CD1c-positive myeloid dendritic cell (primary cell): Measurements from ENCODE around the gene KCNK3.

Source experiments
- DNase-seq: peaks from one replicate; pipeline ENCODE4 v3.0.0-alpha.2; 2016; ENCODE audit errors: extremely low spot score

KCNK3 gene

DNA sequence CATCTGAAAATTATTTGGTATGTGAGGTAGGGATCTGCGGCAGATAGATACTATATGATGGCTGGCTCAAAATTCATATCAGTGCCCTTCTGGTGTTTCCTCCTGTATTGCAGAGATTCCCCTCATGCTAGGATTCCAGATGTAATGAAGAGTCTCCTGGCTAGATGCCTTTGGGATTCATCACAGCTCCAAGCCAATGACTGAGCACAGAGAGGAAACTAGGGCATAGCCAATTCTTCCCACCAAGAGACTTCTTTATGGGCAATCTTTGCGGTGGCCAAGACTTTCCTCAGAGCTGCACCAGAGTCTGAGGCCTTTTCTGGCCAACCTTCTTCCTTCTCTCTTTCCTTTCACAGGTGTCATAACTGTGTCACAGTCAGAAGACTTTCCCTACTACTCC is 25.9 kb upstream of the KCNK3 start:
- DNase-seq, result no peak

DNA sequence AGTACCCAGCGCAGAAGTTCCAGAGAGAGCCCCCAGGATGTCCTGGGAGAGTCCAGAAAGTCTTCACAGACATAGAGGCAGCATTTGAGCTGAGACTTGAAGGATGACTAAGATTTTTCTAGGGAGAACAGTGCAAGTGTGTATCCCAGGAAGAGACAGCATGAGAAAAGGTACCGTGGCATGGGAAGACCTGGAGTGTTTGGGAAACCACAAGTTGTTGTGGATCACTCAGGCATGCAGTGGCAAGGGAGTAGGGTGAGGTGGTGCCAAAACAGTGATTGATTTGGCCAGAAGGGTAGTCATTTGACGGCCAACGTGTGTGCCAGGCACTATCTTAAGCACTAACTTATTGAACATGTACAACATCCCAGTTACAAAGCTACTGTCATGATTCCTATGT is 24.5 kb upstream of the KCNK3 start:
- DNase-seq, result no peak

DNA sequence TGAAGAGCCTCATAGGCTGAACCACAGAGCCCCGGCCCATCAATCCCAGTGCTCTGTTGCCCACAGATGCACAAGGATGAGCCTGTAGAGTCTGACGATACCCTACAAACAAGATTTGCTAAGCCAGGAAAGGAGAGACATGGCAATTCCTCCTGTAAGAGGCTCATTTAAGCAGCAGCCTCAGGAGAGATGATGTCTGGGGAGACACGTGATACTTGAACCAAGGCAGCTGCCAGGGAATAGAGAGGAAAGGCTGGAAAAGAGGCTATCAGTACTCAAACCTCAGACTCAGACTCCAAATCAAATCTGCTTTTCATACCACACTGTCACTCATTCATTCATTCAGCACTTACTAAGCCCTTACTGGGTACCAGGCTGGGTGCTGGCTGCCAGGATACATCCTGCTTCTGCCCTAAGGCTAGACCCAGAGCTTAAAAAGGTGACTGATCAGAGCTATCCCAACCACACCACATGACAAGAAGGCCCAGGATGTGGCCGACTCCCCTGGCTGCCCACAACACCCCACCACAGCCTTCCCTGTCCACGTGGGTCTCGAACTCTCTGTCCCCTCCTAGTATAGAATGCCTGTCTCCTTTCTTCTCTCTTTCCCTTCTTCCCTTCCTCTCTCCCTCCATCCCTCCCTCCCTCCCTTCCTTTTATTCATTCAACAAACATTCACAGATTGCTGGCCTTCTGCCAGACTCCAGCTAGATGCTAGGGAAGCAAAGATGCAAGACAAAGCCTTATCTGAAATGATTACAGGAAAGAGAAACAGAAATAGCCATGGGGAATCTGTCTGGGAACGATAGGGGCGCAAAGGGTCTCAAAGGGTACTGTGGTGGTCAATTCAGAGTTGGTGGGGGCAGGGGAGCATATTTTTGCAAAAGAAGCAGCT is 23.4 kb upstream of the KCNK3 start:
- no peak for DNase-seq

DNA sequence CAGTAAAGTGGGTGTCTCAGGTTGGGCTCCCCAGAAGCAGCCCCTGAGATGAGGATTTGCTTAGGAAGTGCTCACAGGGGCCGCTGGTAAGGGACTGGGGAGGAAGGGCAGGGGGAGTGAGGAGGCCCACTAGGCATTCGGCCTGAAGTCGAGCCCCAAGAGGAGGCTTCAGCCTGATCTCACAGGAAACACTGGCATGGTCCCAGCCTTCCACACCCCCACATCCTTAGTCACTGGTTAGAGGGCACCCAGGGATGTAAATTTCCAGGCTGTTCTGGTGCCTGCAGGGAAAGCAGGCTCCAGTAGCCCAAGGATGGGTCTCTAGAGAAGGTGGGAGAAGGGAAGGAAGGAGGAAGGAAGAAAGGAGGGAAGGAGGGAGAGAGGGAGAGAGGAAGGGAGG is 22.4 kb upstream of the KCNK3 start:
- no peak for DNase-seq

DNA sequence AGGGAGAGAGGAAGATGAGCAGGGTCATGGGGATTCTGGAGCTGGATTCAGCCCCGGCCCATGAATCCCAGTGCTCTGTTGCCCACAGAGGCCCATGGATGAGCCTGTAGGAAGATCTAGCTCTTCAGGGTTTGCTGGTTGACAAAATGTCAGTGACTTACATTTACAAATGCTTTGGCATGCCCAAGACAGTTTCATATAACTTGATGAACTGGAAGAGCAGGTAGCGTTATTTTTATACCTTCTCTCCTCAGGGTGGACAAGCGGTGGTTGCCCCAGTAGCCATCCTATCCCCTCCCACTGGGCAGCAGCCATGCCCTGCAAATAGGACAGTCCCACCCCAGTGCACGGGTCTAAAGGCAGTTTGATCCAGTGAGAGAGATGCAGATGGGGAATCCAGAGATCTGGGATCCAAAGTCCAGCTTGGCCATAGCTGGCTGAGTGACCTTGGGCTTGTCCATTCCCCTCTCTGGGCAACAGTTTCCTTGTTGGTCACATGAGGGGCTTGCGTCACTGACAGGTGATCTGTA is 21.5 kb upstream of the KCNK3 start:
- no peak for DNase-seq

DNA sequence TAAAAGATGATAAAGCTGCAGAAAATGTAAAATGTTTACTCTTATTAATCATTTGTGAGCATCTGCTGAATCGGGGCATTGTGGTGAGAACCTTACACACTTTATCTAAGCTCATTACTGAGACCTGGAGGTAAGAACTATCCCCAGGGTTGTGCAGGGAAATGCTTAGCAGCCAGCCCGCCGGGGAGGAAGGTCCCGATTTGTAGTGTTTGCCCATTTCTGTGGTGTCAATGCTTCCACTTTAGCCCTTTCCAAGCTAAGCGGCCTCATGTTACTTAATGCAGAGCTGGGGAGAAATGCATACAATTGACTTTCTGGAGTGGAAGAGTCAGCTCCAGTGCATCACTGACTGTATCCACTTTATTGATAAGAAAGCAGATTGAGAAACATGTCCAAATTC is 20.8 kb upstream of the KCNK3 start:
- no peak for DNase-seq

DNA sequence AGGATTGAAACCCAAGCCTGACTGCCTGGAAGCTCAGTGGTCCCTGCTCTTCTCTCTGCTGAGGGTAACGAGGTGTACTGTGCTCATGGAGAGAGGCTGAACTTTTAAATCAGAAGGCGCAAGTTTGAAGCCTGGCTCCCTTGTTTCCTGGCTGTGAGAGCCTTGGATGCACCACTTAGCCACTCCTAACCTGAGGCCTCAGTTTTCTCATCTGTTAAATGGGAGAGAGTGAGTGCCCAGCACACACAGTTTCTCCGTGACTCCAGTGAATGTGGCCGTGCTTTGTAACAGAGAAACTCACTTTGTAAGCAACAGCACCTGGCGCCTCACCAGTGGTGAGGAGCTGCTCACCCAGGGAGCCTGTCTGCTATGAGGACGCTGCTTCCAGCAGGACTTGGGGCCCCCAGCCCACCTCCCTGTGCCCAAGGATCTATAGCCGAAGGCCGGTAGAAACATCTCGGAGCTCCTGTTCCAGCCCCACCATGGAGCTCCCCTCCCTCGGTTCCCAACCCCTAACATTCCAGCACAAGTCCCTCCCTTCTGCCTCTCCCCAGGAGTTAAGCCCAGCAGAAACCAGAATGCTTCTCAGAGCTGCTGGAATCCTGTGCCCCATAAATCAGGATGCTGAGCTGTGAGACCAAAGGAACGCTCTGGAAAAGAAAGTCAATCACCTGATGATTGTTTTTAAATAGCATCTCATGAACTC is 20.3 kb upstream of the KCNK3 start:
- no peak for DNase-seq

DNA sequence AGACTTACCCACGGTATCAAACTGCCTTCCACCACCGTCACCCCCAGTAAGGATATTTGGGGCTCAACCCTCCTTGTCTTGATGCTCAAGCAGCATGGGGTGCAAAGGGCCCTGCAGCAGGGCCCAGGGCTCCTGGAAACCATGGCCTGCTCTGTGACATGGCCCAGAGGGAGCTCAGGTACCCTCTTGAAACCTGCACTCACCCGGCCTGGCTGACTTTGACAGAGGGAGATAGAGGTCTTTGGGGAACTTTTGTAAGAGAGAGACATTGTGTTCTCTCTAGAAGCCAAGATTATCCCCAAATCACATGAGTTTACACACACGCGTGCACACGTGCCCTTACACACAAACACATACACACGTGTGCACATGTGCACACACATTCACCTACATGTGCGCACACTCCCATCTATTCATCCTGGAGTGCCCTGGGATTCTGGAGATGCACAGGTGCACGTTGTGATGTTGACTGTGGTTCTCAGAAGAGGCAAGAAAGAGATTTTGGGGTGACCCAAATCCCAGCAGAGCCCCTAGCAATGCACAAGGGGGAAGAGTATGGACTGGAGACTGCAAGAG is 19.6 kb upstream of the KCNK3 start:
- DNase-seq, result no peak

DNA sequence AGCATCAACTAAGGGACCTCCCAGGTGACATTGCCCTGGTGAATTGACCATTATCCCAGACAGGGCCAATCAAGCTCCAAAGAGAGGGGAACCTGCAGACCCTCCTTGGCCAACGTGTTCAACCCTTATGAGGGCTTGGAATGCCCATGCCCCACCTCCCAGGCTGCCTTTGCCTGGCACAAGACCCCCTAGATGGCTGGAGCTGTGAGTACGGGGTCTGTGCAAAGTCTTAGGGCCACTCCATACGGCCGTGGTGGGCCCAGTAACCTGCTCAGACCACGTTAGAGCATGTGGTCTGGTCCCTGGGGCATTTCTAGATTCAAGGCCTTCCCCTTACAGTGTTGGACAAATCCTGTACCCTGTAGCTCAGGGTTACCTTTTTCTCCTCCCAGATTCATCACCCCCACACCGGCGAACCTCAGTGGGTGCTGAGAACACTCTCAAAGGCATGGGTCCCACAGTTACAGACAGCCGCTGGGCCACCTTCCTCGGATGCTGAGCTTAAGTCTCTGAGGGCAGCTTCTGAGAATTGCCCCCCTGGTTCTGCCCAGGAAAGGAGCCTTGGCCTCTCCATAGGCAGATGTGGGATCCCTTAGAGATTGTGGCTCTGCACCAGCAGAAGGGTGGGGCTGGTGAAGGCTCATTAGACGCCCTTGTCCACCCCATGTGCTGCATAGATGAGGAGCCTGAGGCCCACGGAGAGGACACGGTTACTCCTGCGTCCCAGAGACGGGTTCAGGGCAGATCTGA is 18.3 kb upstream of the KCNK3 start:
- no peak for DNase-seq

DNA sequence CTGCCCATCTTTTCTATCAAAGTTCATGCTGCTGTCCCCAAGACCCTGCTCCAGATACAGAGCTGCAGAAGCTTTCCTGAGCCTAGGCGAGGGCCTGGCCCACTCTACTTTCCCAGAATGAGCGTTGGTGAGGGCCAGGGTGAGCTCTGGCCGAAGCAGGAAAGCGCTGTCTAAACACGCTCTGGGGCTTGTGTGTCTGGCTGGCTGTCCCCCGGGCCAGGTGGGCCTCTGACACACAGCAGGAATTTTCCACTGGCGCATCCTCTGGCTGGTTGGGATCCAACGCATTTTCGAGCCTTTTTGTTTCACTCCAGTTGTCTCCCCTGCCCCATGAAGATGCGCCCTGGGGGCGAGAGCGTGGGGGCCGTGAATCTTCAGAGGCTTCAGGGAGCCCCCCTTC is 17.8 kb upstream of the KCNK3 start:
- no peak for DNase-seq

DNA sequence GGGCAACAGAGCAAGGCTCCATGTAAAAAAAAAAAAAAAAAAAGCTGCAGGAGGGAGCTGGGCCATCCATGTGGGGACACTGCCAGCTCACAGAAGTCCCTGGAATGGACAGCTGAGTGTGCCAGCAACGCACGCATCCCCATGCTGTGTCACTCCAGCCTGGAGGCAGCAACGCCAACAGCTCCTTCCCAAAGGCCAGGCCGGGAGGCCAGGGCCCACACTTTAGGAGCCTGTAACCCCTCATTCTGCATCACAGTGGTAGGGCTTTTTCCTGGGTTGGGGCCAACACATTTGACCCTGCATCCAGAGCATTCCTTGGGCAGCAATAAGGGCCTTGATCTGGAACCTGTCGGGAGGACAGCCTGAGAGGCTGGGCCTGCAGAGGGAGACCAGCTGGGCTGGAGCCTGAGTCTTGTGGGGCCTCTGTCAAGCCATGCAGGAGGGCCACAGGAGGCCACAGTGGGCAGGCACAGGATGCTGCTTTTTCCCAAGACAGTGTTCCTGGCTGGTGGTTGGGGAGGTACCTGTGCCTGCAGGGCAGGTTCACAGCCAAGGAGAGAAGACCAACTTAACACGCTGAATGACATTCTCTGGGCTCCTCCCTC is 16.8 kb upstream of the KCNK3 start:
- no peak for DNase-seq

DNA sequence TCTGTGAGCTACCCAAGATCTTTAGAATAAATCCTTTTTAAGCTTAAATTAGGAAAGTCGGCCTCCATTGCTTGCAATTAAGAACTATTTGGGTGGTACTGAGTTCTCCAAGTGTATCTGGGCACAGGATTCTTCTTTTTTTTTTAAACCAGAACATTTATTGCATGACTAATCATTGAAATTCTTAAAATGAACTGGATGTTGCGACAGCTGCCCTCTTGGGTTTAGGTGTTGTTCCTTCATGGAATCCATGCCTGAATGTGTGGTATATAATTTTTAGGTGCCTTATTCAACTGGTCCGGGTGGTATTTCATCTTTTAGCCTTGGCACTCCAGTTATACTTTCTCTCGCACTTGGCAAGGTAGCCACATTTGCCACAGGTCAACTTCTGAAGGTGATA is 14.5 kb upstream of the KCNK3 start:
- no peak for DNase-seq

DNA sequence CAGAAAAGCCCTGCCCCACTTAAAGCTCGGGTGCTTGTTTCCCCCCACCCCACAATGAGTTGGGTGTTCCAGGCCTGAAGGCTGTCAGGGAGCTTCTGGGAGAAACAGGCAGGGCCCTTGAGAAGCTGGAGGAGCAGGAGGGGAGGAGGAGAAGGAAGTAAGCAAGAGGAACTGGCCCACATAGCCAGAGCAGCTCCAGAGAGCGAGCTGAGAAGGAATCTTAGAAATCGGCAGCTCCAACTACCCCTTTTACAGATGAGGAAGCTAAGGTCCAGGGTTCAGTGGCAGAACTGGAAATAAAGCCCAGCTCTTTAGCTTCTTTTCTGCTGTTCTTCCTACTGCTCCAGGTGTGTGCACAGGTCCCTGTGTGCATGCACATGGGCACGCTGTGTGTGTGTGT is 12.7 kb upstream of the KCNK3 start:
- peak; percentile 66 for DNase-seq

DNA sequence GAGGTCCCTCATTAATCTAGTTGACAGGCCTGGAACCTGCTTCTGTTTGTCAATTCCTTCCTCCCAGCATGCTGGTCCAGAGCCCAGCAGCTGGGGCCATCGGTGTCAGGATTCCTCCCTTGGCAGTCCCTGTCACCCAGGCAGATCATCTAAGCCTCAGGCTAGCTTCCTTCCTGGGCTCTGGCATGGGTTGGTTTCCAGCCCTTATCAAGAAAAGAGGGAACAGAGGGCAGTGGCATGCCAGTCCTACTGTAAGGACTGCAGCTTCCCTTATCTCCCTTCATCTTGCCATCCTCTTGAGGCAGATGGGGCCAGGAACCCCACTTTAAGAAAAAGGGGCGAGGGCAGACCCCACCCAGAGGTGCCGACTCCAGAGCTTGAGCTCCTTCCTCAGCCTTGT is 10.9 kb upstream of the KCNK3 start:
- no peak for DNase-seq

DNA sequence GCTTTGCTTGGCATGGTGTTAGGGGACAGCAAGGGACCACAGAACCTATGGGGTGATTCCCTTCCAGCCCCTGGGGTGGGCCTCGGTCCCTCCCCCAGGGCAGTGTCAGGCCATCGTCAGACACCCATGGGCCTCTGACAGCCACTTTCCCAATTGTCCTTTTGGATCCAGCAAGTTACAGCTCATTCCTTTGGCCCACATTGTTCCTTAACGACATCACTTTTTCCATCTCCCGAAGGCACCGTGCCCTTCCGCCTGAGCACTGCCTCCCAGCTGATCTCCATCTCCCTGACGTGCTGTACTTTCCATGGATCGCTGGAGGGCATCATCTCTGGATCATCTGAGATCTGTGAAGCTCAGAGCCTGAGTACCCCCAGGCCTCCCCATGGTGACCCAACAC is 10.4 kb upstream of the KCNK3 start:
- DNase-seq, result no peak

DNA sequence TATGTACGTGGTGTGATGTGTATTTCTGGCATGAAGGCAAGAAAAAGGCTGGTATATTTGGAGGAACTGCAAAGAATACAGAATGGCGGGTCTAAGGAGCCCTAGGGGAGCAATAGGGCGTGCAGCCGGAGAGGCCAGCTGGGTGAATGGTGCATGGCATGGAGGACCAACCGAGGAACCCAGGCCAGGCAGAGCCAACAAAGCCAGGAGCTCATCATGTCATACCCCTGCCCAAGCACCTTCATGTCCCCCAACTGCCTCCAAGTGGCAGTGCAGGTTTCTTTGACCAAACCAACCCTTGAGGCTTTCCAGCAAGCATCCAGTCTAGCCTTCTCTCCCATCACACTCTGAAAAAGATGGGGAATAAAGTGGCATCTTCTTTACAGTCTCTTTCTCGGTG is 8.9 kb upstream of the KCNK3 start:
- no peak for DNase-seq

DNA sequence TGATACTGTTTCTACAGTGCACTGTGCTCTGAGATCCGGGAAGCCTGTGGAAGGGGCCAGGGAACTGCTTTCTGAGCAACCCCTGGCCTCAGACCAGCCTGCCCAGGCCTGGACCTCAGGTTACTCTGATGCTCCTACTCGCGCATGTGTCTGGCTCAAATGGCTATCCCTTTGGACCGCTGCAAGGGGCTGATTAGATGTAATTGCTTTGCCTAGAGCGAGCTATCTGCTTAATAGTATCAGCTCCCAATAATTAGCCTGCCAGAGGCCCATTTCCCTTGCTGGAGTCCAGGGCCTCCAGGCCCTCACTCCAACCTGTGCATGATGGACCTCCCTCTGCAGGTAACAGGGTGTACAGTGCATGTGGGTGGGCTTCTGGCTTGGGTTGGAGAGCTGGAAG is 7.2 kb upstream of the KCNK3 start:
- no peak for DNase-seq

DNA sequence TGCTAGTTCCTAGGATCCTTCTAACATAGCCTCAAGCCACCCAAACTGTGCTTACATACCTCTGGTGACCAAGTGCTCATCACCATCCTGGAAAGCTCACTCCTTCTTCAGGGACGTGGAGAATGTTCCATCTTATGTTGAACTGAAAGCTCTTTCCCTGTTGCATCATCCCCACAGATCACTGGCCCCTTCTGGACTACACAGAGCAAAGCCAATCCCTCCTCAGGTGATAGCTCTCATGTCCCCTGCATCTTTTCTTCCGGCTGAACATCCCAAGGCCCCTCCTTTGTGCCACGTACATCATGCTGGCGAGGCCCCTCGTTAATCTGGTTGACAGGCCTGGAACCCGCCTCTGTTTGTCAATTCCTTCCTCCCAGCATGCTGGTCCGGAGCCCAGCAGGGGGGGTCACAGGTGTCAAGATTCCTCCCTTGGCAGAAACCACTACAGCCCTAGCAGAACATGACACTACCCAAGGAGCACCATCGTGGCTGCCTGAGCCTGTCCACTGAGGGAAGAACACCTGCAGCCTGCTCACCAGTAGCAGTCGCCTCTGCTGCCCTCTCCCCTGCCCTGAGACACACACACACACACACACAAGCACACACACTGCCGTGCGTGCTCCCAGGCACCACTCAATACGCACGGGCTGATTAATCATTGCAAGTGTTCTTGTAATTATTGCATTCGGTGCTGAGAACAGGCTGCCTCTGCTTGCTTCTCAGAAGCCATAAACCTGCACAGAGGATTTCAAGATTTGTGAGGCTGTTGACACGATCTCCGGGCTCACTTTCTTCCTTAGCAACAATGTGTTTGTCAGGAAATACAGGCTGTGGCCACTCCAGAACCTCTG is 6.3 kb upstream of the KCNK3 start:
- no peak for DNase-seq

DNA sequence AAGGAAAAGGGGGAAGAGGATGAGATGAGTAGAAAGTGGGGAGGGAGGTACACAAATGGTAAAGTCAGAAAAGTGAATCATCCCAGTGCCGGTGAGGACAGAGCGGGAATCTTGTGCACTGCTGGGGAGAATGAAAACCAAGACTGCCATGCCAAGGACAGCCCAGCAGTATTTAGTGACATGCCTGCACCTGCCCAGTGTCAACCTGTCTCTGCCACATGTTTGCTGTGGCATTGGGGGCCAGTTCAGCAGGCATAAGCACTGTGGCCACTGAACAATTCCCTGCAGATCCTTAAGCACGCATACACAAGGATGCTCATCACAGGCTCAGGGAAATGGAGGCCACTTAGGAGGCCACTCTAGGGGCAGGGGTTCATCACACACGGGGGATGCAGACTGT is 5.2 kb upstream of the KCNK3 start:
- no peak for DNase-seq

DNA sequence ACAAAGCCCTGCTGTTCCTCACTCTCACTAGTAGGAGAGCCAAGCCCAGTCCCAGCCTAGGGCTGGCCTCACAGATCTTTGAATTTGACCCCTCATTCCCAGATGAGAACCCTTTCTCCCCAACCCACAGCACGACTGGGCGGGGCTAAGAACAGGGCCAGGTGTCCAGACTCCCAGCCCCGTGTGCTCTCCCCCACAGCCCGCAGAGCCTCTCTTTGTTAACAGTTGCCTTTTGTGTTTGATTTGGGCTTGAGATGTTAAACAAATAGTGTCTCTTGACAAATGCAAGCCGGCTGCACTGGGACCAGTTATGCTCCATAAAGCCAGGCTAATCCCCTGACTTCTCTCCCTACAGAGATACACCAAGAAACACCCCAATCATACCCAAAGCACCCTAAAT is 4.7 kb upstream of the KCNK3 start:
- DNase-seq, result no peak

DNA sequence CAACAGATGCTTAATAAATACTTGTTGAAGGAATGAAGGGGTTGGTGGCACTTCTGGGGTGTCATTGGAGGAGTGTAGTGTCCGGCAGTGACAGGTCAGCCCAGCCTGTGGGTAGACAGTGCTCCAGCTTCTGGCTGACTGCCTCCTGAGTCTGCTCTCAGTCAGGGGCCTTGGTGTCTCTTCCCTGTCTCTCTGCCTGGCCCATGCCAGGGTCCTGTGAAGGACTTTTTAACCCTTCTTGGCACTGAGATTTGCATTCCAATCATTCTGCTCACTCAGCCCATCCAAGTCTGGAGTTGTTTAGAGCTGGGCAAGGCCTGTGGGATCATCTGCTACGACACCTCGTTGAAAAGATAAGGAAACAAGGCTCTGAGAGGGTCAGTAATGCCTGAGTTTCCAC is 1.4 kb upstream of the KCNK3 start:
- no peak for DNase-seq
